NCI-H748 (cell line): ENCODE data around the gene TMEM50B.
"Not testable (repeated sequence)": the region's sequence is repeated elsewhere in the genome, so short reads cannot be mapped to it uniquely, and the experiment has no call there.

Experiments
- DNase-seq: peaks from one replicate; lab custom pipeline; 2025; ENCODE audit not compliant: unreplicated experiment; lab: John Stamatoyannopoulos, UW

The TMEM50B gene

GRCh38 chr21:33479679-33480480, at the start of gene TMEM50B:
Gene TMEM50B, minus strand, starts transcription at chr21:33479974. Its CDS starts 11,089 bp downstream, at chr21:33468885.
- DNase-seq = peak; percentile 97

DNA sequence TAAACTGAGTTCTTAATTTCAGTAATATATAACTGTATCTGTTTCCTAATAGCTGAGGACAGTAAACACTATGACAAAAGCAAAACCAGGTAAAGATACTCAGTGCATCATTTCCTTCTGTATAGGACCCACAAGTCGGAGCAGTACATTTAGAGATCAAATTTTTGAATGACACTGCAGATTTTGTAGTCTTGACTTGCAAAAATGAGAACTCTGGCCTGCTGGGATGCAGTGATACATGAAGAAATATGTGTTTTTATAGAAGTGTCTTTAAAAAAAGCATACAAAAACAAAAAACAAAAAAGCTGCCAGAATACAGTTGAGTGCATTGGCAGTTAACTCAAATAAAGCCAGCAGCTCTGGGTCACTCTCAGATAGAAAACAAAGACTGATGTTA, 43.2 kb upstream of the TMEM50B start:
- no peak for DNase-seq

- DNase-seq = no peak
Observed at GRCh38 chr21:33522297-33522952, 42.7 kb upstream of the TMEM50B start.

DNA sequence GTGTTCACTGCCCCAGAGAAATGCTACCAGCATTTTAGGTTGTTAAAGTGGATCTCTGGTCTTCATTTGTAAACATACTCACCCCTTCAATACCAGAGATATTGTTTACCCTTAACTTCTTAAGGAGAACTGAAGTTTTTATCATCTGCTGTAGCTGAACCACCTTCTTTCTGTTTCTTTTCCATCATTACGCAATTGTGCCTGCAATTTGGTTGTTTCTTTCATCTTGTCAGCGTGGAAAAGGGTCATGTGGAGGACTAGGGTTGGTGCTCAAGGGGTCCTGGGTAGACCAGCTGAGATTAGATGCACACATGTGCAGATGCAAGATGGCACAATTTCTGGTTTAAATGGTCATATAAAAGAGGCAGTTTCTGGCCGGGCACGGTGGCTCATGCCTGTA, 39.1 kb upstream of the TMEM50B start:
- DNase-seq = no peak

DNA sequence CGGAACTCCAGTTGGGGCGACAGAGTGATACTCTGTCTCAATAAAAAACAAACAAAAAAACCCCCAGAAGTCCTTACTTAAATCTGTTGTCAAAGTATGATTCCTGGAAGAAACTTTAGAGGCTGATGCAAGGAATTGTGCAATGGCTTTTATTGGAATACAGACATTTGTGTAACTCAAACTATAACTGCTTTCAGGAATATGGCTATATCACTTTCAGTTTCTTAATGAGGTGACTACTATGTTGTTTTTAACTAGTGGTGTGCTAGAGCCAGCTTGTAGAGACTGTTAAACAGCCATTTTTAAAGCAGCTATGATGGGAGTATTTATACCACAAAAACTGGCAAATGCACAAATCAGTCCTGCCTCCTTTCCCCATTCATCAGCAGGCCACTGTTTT, 34.5 kb upstream of the TMEM50B start:
- no peak for DNase-seq

- no peak for DNase-seq
Observed at GRCh38 chr21:33512481-33512880, 32.7 kb upstream of the TMEM50B start.

DNA sequence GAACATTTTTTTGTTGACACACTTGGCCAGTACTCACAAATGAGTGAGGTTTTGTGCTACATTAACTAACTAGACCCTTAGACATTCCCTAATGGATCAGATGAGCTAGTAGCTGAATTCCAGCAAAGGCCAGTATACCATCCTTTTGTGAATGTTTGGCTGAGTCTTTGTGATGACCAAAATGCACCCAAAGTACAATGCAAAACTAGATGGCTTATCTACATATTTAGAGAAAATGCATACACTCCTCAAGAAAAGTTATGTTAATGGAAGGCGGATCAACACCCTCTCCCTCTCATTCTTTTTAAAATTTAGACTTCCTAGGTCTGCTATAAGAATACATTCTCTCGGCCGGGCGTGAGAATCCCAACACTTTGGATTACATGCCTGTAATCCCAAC, 31.9 kb upstream of the TMEM50B start:
- no peak for DNase-seq

GRCh38 chr21:33510826-33511225, 31.1 kb upstream of the TMEM50B start:
- no peak for DNase-seq

GRCh38 chr21:33507003-33507402, 27.2 kb upstream of the TMEM50B start:
- DNase-seq = not testable (repeated sequence)

- DNase-seq = no peak
Observed at GRCh38 chr21:33505833-33506232, 26.1 kb upstream of the TMEM50B start.

- peak; percentile 17 for DNase-seq
Observed at GRCh38 chr21:33496345-33496744, 16.6 kb upstream of the TMEM50B start.

DNA sequence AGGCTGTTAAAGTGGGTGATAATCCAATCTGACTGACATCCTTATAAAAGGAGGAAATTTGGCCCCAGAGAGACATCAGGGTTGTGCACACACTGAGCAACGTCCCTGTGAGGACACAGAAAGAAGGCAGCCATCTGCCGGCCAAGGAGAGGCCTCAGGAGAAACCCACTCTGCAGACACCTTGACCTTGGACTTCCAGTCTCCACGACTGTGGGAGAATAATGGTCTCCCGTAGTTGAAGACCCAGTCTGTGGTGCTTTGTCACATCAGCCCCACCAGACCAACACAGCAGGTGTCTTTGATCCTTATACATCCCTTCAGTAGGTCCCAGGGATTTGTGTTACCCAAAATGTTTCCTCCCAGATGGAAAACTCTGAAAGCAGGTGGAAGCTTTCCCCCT, 16.0 kb upstream of the TMEM50B start:
- no peak for DNase-seq

- DNase-seq = no peak
Observed at GRCh38 chr21:33493756-33494155, 14.0 kb upstream of the TMEM50B start.

GRCh38 chr21:33492571-33492970, 12.8 kb upstream of the TMEM50B start:
- no peak for DNase-seq

DNA sequence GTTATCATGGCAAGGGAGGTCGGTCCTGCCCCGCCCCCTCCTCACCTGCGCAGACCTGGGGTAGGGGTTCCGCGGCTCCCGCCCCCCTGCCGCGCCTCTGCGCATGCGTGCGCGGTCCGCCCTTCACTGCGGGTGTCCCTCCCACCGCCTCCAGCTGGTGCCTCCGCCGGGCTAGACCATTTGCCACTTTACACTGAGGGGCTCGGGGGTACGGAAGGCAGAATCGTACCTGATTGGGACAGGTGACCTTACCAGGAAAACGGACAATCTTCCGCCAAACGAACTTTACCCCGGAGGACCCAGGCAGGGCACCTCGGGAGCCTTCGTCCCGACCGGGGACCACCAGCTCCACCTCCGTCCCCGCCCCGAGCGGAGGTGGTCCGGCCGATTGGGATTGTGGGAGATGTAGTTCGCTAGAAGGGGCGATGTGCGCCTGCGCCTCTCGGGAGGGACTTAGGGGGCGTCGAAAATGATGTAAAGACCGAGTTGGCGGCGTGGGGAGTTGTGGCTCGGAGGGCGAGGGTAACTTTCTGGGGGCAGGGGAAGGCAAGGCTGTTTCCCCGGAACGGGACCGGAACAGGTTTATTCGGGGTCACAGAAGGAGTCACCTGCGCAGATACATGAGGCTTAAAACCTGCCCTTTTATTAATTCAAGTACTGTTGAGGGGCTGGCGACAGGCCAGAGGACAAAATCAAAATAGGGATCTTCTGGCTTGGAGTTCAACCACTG, 11.8 kb upstream of the TMEM50B start, which contains the start of gene DNAJC28:
DNAJC28 (minus strand) TSS at position 344 of the 730 bp plus-strand sequence. CDS start 2,323 bp downstream, outside the sequence.
- DNase-seq = peak; percentile 94

- DNase-seq = no peak
Observed at GRCh38 chr21:33490991-33491372, 11.2 kb upstream of the TMEM50B start.

DNA sequence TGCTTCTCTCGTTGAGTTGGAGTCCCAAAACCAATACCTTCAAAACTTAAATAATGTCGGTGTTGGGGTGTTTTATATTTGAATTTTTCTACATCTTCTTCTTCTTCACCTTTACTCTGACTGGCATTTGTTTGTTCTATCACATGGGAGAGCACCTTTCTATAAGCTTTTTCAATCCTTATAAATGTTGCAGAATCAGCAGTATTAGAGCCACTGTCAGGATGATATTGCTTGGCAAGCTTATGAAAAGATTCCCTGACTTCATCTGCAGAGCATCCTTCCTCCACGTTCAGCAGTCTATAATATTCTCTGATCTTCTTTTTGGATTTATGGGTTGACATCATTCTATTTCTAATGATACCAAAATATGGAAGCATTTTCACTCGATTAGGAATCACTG, 9.2 kb upstream of the TMEM50B start:
- DNase-seq = no peak

DNA sequence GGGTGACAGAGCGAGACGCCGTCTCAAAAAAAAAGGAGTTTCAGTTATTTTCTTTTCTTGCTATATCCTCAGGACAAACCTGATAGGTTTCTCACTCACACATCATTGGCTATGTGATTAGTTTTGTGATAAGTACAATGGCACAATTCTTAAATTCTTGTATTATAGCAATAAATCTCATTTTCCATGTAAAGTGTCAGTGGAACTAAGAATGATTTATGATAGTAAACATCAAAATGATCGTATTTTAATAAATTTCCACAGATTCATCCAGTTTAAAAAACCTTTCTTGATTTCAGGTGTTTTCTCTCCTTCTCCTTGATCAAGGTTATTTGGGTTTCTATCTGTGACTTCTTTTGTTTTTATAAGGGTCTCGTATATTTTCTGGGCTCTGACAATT, 8.2 kb upstream of the TMEM50B start:
- no peak for DNase-seq

- DNase-seq = no peak
Observed at GRCh38 chr21:33481314-33481943, 1.7 kb upstream of the TMEM50B start.

- DNase-seq = no peak
Observed at GRCh38 chr21:33480481-33481103, 818 bp upstream of the TMEM50B start.
